Left ventricle myocardium superior (tissue), 1 donor: ENCODE measurements around the gene TRPM3. TPM values are rescaled to one million over a fixed set of nuclear protein-coding genes. Genes with fewer than 3 reads are reported as not detected.

Experiments used
- ATAC-seq: fragments of 200-7000 bp; cut with Tn5 transposase; one replicate; pipeline ENCODE4 v1.9.1; 2020; ENCODE audit warnings: mild to moderate bottlenecking, moderate library complexity
- DNase-seq: peaks from one replicate; pipeline ENCODE4 v3.0.0-alpha.2; 2020
- intact Hi-C: fragments of 100-400 bp; cut with micrococcal nuclease; formaldehyde crosslinking; loops from one replicate; pipeline ENCODE4 v1.11.0; 2022
- total RNA-seq: library from RNA; stranded (reverse); fragmentation: NEBNext Ultra II Directional; extraction: Animal tissue kit (Norgen Biotek cat#: 25700); gene quantifications from one replicate; pipeline ENCODE4 v1.2.1, GENCODE V29; 2021
- donor health status: DM: no; HTN: yes; CAD: no; lungs with severe emphysema.

TRPM3 gene
- total RNA-seq, 1 donor from 2014 or later: 0.35 TPM

DNA sequence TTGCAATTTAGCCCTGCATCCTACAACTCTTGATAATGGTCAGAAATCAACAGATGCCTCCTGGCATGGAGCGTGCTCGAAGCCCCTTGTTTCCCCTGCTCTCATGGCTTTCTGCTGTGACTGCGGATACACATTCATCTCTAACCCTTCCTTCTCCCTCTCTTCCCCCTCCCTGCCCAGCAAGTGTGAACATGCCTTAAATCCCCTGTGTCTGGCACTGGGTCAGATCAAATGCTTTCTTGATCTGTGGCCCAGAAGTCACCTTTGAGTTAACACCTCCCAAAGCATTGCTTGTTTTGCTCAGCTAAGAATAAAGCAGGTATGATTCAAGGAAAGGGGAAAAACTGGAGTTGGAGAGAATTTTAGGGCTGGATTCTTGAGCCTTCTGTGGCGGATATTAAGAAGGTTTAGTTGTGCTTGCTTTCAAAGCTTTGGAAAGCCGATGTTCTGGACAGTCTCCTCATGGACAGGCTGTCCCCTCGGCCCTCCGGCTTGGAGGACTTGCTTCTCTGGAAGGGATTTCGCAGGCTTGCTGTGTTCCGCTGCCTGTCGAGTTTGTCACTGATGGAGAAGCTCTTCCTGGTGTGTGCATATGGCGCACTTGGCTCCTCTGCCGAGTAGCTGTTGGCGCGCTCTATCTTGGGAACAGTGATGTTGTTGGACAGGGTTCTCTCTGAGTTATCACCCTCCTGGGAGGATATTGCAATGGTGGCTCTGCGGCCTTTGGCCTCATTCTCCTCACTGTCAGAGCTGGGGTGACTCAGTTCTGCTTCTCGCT lies 585.7 kb downstream of the TRPM3 start:
- DNase-seq (no peak), ATAC-seq (no peak)

DNA sequence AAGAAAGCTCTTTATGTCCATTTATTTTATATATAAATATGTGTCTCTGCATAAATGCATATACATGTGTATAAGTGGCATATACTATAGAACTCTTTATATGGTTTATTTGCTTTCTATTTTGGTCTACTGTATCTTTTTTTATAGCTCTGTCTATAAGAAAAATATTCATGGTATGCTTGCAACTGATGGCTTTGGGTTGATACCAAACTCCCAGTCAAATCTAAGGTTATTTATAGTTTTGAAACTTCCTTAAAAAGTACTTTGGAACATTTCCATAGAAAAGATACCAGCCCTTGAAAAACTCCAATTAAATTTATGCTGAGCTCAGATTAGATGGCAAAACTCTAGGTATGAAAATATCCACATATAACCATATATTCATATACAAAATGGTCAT lies 587.0 kb downstream of the TRPM3 start:
- ATAC-seq (no peak), DNase-seq (no peak)
- intact Hi-C loops: loop anchor here (10.0 kb wide), 1 partner anchor 180 kb away; no protein-coding TSS in a partner anchor

More for the DNA sequence above, 585.7 kb downstream of the TRPM3 start:
- intact Hi-C loops: loop anchor here (10.0 kb wide), 1 partner anchor 181 kb away; no protein-coding TSS in a partner anchor

DNA sequence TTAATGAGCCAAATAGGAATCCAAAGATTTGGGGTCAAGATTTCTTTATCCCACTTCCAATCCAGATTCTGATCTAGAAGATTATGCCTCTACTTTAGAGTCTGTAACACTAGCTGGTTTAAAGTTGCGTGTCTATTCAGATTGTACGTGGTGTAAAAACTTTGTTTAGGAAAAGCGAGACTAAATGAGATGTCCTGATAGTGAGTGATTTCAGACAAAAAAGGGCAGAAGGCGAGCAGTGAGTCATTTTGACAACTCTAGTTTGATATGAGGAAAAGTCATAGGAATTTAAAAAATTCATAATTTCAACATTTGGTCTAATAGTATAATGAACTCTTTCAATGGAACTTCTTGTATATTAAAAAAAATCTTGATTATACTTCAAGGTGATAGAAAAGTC lies 587.4 kb downstream of the TRPM3 start:
- no peak for ATAC-seq
- no peak for DNase-seq

GRCh38 chr9:70533492-70533891 lies 587.9 kb downstream of the TRPM3 start:
- ATAC-seq (no peak), DNase-seq (no peak)
- intact Hi-C loops: loop anchor here (10.0 kb wide), 1 partner anchor 179 kb away; no protein-coding TSS in a partner anchor

More for the DNA sequence above, 587.4 kb downstream of the TRPM3 start:
- intact Hi-C loops: loop anchor here (10.0 kb wide), 1 partner anchor 179 kb away; no protein-coding TSS in a partner anchor

GRCh38 chr9:70532716-70533115 lies 588.7 kb downstream of the TRPM3 start:
- intact Hi-C loops: loop anchor here (10.0 kb wide), 1 partner anchor 178 kb away; no protein-coding TSS in a partner anchor
- no peak for DNase-seq
- no peak for ATAC-seq

DNA sequence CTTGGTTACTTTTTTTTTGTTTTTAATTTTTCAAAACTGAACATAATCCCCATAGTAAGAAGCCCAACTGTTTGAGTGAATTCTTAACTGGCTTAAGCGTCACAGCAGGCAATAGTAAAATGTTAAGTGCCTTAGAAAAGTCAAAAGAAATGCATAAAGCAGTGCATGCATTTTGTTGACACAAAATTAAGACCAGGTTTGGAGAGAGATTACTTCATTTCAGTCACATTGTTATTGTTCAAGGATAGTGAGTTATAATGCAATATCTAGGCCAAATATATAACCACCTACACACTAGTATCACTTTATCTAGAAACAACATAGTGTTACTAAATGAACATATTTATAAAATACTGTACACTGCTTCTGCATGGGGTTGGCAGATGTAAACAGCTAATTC lies 590.1 kb downstream of the TRPM3 start:
- intact Hi-C loops: loop anchor here (10.0 kb wide), 1 partner anchor 177 kb away; no protein-coding TSS in a partner anchor
- DNase-seq (no peak), ATAC-seq (no peak)

DNA sequence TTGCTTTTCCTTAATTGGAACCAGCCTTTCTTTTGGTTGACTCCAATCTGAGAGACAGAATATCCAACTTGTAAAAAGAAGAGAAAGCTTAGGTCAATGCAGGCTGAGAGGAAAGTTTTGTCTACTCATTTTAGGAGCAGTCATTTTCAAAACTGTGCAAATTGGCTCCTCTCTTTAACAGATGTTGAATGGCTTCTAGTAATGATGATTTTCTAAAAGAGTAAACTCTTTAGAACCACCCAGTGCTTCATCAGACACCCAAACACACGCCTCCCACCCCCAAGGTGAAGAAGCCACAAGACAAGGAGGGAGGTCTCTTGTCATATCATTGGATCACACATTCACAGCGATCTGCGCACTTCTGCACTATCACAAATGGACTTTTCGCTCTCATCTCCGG lies 590.7 kb downstream of the TRPM3 start:
- DNase-seq (no peak), ATAC-seq (no peak)
- intact Hi-C loops: loop anchor here (10.0 kb wide), 1 partner anchor 176 kb away; no protein-coding TSS in a partner anchor

DNA sequence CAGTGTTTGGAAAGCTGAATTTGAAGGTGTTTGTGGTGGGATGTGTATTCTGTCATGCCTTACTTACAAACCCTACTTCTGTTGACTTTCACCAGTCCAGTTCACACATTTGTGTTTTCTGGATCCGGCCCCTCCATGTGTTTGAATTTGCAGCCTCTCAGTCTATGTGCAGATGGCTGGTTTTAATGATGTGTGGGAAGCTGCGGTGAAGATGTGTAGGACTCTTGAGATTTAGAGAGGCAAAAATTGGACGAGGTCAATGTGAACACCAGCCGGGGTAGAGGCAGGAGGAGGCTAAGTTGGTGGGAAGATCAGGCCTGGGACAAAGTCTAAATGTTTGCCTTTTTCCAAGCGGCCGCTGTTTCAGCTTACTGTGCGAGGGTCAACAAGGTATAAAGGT lies 591.6 kb downstream of the TRPM3 start:
- ATAC-seq (no peak), DNase-seq (no peak)
- intact Hi-C loops: loop anchor here (10.0 kb wide), 1 partner anchor 175 kb away; no protein-coding TSS in a partner anchor

GRCh38 chr9:70529377-70529776 lies 592.0 kb downstream of the TRPM3 start:
- no peak for ATAC-seq
- intact Hi-C loops: no loop called here
- DNase-seq: no peak

DNA sequence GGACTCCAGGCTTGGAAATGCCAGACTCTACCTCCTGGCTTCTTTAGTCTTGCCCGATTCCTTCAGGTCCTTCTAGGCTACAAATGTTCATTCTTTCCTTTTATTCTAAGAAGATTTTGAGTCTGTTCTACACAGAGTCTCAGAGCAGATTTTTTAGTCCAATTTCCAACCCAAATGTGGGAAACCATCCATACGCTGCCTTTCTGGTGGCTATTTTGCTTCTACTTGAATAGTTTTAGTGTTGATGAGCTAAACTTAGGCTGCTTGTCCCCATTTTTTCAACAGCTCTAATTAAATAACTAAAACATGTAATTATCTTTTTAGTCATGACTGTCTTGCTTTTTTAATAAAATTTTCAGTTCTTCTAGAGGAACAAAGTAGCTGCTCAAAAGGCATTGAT lies 594.5 kb downstream of the TRPM3 start:
- intact Hi-C loops: no loop called here
- DNase-seq: no peak
- ATAC-seq: no peak

DNA sequence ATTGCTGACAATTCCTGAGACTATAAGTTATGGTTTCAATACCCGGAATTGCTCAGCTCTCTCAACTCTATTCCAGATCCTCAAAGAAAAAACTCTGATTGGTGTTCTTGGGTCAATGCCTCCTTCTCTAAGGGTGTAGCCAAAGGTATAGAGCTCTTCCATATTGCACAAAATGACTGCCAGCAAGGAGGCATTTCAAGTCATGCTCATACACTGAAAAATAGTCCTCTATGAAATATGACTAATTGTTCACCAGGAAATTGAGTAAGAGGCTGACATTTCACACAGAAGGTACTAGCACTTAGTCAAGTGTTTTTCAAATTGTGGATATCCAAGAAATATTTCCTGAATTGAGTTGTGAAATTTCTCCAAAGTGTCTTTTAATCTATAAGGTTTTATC lies 595.9 kb downstream of the TRPM3 start:
- no peak for ATAC-seq
- intact Hi-C loops: no loop called here
- DNase-seq: no peak

DNA sequence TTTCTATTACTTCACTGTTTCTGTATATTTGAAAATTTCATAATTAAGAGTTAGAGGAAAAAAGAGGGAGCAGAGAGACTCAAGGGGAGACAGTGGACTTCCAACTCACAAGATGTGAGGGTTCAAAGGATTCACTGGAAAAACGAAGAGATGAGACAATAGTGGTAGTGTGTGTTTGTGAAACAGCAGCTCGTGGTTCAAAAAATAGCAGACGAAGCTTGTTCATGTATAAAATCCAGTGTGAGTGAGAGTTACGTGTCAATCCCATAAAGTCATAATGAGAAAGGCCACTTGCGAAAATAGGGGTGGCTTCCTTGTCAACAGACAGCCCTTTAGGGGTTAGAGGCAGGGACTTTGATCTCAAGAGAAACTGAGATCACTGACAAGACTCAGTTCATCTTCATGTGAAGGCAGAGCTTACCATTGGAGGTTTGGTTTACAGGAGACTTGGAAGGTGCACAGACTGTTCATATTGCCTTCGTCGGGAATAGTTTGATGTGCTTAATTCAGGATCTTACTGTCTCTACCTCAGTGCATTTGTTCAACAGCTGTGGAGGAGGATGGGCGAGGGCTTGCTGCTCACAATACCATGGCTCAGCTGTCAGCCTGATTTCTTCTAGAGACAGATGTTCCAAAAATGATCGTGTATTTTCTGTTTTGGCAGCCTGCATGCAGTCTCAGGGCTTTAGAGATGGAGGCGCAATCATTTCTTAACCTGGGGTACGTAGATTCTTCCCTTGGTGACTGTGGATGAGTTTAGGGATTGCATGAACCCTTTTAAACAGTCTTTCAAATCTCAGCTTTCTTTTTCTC lies 601.3 kb downstream of the TRPM3 start:
- peak; percentile 21 for ATAC-seq
- intact Hi-C loops: no loop called here
- no peak for DNase-seq

DNA sequence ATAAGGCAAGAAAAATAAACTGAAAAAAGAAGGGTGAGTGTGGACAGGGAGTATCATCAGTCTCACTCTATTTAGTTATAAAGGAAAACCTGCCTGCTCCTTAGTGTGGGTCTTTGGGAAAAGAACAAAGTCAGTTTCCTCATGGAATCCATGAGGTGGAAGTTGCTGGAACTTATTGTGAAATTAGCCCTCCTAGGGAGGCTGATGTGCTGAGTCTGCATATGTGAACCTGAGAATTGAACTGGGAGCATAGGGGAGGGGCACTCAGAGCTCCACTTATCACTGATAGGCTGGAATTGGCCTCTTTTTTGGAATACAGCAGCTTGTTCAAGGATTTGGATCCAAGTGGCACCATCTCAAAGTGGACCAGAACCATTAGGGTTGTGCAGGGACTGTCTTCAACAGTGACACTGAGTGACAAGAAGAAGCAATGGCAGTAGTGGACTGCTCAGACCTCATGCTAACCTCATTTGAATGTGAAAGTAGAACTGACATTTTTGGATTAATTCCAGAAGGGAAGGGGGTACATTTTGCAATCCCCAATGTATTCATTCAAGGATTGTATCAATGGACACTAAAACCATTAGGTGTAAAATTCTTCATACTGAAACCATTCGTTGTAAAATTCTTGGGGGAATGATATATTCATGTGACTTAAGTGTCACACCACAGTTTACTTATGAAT lies 603.4 kb downstream of the TRPM3 start:
- no peak for DNase-seq
- intact Hi-C loops: no loop called here

GRCh38 chr9:70514273-70514672 lies 607.1 kb downstream of the TRPM3 start:
- DNase-seq: no peak
- intact Hi-C loops: no loop called here
- no peak for ATAC-seq

More for the DNA sequence above, 603.4 kb downstream of the TRPM3 start:
- no peak for ATAC-seq

DNA sequence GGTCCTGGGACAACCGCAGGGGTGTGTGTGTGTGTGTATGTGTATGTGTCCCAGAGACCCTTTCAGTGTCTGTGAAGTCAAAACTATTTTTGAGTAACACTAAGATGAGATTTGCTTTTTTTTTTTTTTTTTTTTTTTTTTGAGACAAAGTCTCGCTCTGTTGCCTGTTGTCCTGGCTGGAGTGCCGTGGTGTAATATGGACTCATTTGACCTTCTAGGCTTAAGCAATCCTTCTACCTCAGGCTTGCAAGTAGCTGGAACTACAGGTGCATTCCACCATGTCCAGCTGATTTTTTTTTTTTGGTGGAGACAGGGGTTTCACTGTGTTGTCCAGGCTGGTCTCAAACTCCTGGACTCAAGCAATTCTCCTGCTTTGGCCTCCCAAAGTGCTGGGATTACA lies 609.6 kb downstream of the TRPM3 start:
- ATAC-seq: no peak
- intact Hi-C loops: no loop called here
- DNase-seq: no peak

GRCh38 chr9:70510157-70510770 lies 611.2 kb downstream of the TRPM3 start:
- peak; percentile 53 for ATAC-seq

DNA sequence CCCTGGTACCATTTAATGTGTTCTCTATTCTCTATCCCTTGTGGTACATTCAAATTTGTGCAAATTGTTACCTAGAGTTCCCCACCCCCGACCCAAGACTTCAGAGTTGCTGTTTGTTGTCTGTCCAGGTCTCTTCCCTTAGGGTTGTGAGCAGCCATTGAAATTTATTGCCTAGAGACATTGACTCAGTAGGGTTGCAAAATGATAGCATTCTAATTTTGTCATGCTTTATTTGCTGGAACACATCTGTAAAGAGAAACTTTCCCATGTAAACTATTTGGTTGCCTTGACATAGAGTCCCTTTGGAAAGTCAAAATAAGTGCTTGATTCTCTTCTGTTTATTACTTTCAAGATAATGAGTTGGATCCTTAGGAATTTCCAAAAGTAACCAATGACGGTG lies 615.3 kb downstream of the TRPM3 start:
- no peak for DNase-seq
- intact Hi-C loops: loop anchor here (10.0 kb wide), 1 partner anchor 171 kb away; no protein-coding TSS in a partner anchor
- ATAC-seq: no peak

More at GRCh38 chr9:70510157-70510770, 611.2 kb downstream of the TRPM3 start:
- intact Hi-C loops: no loop called here
- DNase-seq: peak; percentile 63

GRCh38 chr9:70504834-70505233 lies 616.6 kb downstream of the TRPM3 start:
- DNase-seq: no peak
- intact Hi-C loops: loop anchor here (10.0 kb wide), 1 partner anchor 170 kb away; no protein-coding TSS in a partner anchor
- ATAC-seq: peak; percentile 25

GRCh38 chr9:70502690-70503089 lies 618.7 kb downstream of the TRPM3 start:
- ATAC-seq (peak; percentile 22), DNase-seq (no peak)
- intact Hi-C loops: loop anchor here (10.0 kb wide), 1 partner anchor 168 kb away; no protein-coding TSS in a partner anchor
